ENCODE results near the gene OR52H1.
A peak's percentile ranks its signal among the peaks of the same experiment; 100 is the strongest.
"Not testable (repeated sequence)": the region's sequence is repeated elsewhere in the genome, so short reads cannot be mapped to it uniquely, and the experiment has no call there.

OR52H1 gene

GRCh38 chr11:5548440-5548839 lies at the start of gene OR52H1:
Gene OR52H1, minus strand, starts transcription at chr11:5548540. Its CDS starts 3,035 bp downstream, at chr11:5545505.
- H3K27ac ChIP-seq = no peak within 1 kb of the TSS
- DNase-seq (ENCODE audit: low read depth, low spot score) = no peak

DNA sequence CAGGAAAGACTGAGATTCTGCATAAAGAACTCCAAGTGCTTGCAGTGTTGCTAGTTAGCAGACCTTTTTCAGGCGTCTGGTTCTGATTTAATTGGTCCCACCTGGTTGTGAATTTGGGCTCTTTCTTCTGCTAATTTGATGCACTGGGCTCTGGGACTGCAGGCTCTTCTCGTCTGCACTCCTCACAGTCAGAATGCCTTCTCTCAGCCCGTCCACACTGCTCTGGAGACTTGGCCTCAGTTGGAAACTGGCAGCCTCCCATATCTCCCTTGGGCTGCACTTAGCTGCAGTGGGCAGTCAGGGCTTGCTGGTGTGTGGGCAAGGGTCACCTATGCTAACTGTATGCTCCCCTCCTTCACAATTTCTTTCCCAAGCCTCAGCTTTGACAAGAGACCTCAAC lies 49.6 kb upstream of the OR52H1 start:
- H3K27ac ChIP-seq = no peak overlapping the region
- no peak for DNase-seq (ENCODE audit: low read depth, low spot score)

DNA sequence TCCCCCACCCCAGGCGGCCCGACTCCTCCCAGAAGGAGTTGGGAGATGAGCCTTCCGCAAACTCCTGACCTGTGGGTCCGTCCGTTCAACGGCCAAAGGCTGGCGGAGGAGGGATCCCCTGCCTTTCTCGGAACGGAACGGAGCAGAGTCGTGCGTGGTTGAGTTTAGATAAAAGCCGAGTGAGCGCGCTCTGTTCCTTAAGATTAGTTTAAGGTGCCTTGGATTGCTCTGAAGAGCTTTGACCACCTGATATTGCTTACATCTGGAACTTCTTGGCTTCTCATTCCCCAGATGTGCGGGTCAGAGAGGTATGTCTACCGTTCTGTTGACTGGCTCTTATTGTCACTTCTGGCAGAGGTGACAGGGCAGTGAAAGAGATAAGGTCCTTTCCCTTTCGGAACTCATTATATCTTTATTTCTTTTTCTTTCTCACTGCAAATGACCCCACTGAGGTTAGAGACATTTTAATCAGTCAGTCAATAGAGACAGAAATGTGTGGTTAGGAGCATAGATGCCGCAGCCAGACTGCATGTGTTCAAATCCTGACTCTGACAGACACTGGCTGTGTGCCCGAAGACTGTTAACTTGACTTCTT lies 48.4 kb upstream of the OR52H1 start, which contains the start of gene TRIM6:
TSS of gene TRIM6 (plus strand) at position 31 of the 595 bp plus-strand sequence. CDS start at position 292, 261 bp downstream.
- H3K27ac ChIP-seq = peak within 1 kb of the TSS; percentile 68
- DNase-seq (ENCODE audit: low read depth, low spot score) = no peak

GRCh38 chr11:5593146-5593545 lies 44.8 kb upstream of the OR52H1 start:
- H3K27ac ChIP-seq = no peak overlapping the region
- DNase-seq (ENCODE audit: low read depth, low spot score) = no peak

- DNase-seq (ENCODE audit: low read depth, low spot score) = no peak
- H3K27ac ChIP-seq = no peak overlapping the region
Observed at GRCh38 chr11:5592615-5593014, 44.3 kb upstream of the OR52H1 start.

DNA sequence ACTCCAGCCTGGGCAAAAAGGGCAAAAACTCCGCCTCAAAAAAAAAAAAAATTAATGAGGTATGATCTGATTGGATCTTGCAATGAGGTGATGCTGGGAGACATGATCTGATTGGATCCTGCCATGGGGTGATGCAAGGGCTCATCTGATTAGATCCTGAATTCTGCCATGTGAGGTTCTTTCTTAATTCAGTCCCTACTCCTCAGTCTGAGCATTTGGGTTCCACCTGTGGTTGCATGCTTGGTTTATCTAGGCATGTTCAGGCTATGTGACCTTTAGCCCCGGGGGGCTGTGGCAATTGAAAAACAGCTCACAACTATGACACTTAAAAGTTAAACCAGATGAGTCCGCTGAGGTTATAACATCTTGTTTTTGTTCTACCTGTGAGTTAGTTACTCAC lies 43.3 kb upstream of the OR52H1 start:
- H3K27ac ChIP-seq = no peak overlapping the region
- DNase-seq (ENCODE audit: low read depth, low spot score) = no peak

- H3K27ac ChIP-seq; DNase-seq (ENCODE audit: low read depth, low spot score): not testable (repeated sequence)
Observed at GRCh38 chr11:5589906-5590305, 41.6 kb upstream of the OR52H1 start.

DNA sequence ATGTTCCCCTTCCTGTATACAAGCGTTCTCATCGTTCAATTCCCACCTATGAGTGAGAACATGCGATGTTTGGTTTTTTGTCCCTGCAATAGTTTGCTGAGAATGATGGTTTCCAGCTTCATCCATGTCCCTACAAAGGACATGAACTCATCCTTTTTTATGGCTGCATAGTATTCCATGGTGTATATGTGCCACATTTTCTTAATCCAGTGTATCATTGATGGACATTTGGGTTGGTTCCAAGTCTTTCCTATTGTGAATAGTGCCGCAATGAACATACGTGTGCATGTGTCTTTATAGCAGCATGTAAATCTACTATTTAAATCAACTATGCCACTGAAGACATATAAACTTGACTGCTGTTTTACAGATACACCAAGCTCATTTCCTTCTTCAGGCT lies 36.1 kb upstream of the OR52H1 start:
- H3K27ac ChIP-seq; DNase-seq (ENCODE audit: low read depth, low spot score): not testable (repeated sequence)

- no peak for DNase-seq (ENCODE audit: low read depth, low spot score)
- H3K27ac ChIP-seq = no peak overlapping the region
Observed at GRCh38 chr11:5581014-5581413, 32.7 kb upstream of the OR52H1 start.

GRCh38 chr11:5580577-5580976 lies 32.2 kb upstream of the OR52H1 start, which contains the start of gene OR52B6:
Gene OR52B6, plus strand, starts transcription at chr11:5580877. Its CDS starts 0 bp downstream, at chr11:5580877.
- no peak within 1 kb of the TSS for H3K27ac ChIP-seq
- no peak for DNase-seq (ENCODE audit: low read depth, low spot score)

DNA sequence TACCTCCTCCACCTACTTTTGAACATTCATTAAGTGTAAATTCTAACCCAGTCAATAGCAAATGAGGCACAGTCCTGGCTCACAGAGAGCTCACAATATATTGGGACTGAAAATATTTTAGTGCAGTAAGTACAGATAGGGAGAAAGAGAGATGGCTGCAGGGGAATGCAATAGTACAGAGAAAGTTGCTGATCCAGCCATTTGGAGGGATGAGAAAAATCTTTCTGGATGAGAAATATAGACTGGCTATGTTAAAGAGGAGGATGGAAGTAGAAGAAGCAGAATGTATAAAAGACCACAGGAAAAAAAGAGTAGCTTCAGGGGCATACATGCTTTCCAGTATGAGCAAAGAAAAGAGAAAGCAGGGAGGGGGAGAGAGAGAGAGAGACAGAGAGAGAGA lies 28.8 kb upstream of the OR52H1 start:
- no peak for DNase-seq (ENCODE audit: low read depth, low spot score)
- H3K27ac ChIP-seq = no peak overlapping the region

DNA sequence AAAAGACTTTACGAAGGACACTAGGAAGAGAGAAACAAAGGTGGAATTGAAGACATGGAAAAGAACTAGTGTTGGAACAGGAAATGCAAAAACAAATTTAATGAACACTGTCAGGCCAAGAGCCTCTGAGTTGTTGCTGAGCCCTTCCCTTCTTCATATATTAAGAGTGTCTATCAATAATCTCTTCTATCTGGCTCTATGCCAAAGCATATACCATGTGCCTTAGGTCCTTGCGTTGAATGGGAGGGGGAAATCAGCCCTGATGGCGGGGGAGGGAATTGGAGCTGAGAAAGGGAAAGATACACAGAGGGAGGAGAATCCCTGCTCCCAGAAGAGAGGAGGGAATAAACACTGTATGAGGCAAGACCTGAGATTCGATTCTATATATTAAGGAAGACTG lies 26.8 kb upstream of the OR52H1 start:
- no peak for DNase-seq (ENCODE audit: low read depth, low spot score)
- no peak overlapping the region for H3K27ac ChIP-seq

DNA sequence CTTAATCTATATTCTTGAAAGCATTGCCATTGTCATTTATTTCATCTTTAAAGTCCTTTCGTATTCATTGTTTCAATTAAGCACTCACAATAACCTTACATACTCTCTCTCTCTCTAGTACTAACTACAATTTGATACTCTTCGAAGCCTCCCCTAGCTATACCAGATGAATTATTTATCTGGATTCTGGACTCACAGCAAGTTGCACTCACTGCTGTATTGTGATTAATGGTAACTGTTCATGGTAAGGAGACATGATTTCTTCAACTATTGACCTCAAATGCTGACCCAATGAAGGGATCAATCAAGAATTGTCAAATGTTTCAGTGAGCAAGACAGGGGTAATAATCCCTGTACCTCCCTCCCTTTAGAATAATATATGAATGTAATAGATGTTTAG lies 26.3 kb upstream of the OR52H1 start:
- DNase-seq (ENCODE audit: low read depth, low spot score) = no peak
- no peak overlapping the region for H3K27ac ChIP-seq

DNA sequence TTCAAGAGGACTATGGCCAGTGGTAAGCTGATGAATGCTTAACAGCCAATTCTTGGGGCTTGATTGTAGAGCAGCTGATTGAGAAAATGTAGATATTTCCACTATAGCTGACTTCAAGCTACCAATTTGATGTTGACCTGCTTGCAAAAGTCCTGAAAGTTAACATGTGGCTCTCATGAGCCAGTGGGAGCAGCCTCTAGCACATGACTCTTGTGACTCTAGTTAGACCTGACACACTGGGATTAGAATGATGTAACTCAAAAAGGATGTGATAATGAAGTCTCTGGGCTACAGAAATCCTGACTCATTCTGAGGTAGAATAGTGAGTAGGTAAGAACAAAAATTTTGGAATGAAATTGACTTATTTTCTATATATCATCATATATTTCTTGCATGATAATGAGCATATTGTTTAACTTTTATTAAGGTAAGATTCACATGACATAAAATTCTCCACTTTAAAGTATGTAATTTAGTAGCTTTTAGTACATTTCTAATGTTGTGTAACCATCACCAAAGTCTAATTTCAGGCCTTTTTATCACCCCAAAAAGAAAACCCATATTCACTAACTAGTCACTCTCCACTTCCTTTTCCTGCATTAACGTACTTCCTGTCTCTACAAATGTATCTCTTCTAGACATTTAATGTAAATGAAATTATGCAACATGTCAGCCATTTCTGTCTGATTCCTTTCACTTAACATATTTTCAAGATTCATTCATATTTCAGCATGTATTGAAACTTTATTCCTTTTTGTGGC lies 16.1 kb upstream of the OR52H1 start:
- no peak for DNase-seq (ENCODE audit: low read depth, low spot score)
- H3K27ac ChIP-seq = peak overlapping the region; percentile 55

GRCh38 chr11:5557751-5558150 lies 9.4 kb upstream of the OR52H1 start:
- H3K27ac ChIP-seq = no peak overlapping the region
- no peak for DNase-seq (ENCODE audit: low read depth, low spot score)

GRCh38 chr11:5556596-5557188 lies 8.4 kb upstream of the OR52H1 start:
- no peak for DNase-seq (ENCODE audit: low read depth, low spot score)
- H3K27ac ChIP-seq = no peak overlapping the region

- DNase-seq (ENCODE audit: low read depth, low spot score) = no peak
- no peak overlapping the region for H3K27ac ChIP-seq
Observed at GRCh38 chr11:5553343-5553742, 5.0 kb upstream of the OR52H1 start.

DNA sequence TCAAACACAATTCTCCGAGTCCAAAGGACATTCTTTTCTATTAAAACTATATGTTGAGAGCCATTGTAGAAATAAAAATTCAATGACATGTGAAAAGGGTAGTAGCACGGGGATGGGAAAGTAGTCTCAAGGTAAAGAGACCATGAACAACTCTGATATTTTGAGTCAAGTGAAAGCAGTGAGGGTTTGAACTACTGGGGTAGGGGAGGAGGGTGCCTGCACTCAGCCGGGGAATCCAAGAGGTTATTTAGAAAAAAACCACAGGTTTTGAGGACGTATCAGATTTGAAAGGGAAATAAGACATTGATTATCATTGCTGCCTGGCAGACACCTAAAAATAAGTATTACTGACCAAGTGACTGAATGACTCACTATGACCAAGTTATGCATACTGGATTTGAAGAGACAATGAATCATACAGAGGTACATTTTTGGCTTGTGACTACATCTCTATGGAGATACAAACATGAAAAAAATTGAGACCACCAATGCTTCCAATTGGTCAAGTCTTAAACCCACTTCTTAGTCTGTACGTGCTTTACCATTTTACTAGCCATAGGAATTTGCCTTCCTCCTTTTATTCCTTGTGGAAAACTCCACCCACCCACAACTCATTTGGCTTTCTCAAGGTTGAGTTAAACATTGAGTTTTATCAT lies 2.2 kb upstream of the OR52H1 start:
- peak; percentile 29 for DNase-seq (ENCODE audit: low read depth, low spot score)
- peak overlapping the region; percentile 2 for H3K27ac ChIP-seq

GRCh38 chr11:5547982-5548381 lies 358 bp downstream of the OR52H1 start:
- no peak for DNase-seq (ENCODE audit: low read depth, low spot score)
- no peak overlapping the region for H3K27ac ChIP-seq

DNA sequence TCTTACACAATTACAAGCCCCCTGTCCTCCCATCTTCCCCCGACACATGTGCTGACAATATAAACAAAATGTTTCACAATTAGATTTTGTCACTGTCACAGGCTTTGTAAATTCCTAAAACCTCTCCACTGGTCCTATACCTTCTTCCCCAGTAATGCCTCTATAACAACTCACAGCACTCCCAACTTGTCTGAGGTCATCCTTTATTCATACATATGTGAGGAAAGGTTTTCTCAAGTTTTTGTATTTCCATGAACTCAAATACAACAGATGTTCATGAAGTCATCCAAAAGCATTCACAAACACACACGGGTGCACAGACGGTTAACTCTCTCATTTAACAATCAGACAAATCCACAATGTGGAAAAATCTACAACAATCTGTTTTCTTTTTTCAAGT lies 1.9 kb downstream of the OR52H1 start:
- no peak for DNase-seq (ENCODE audit: low read depth, low spot score)
- H3K27ac ChIP-seq = no peak overlapping the region

- no peak overlapping the region for H3K27ac ChIP-seq
- no peak for DNase-seq (ENCODE audit: low read depth, low spot score)
Observed at GRCh38 chr11:5541427-5541826, 6.9 kb downstream of the OR52H1 start.
